H9 (cell line): ENCODE measurements around the gene TGFBR1. TPM values are rescaled to one million over a fixed set of nuclear protein-coding genes. Genes with fewer than 3 reads are reported as not detected.

Source experiments
- DNase-seq: peaks from one replicate; pipeline ENCODE4 v3.0.0-alpha.2; 2017
- H2AFZ ChIP-seq: one replicate; pipeline ENCODE4 v1.6.1; 2013; ENCODE audit warnings: mild to moderate bottlenecking, low read length, control low read depth, moderate library complexity
- H2AK5ac ChIP-seq: 2 replicates; pipeline ENCODE4 v1.6.1; 2013; ENCODE audit warnings: low read length, control low read depth, mixed read lengths; ENCODE audit not compliant: insufficient read length
- H2BK120ac ChIP-seq: one replicate; pipeline ENCODE4 v1.6.1; 2013; ENCODE audit warnings: low read depth, mild to moderate bottlenecking, low read length, control low read depth, inconsistent platforms; ENCODE audit not compliant: poor library complexity, severe bottlenecking
- H2BK12ac ChIP-seq: 2 replicates; pipeline ENCODE4 v1.6.1; 2013; ENCODE audit warnings: low read length, control low read depth, mixed read lengths, low read depth; ENCODE audit not compliant: insufficient read length
- H2BK15ac ChIP-seq: 2 replicates; pipeline ENCODE4 v1.6.1; 2013; ENCODE audit warnings: low read depth, low read length, control low read depth
- H2BK20ac ChIP-seq: one replicate; pipeline ENCODE4 v1.6.1; 2013; ENCODE audit warnings: low read depth, mild to moderate bottlenecking, low read length, control low read depth, inconsistent platforms; ENCODE audit not compliant: poor library complexity, severe bottlenecking
- H2BK5ac ChIP-seq: 2 replicates; pipeline ENCODE4 v1.6.1; 2013; ENCODE audit warnings: low read length, control low read depth, mixed read lengths; ENCODE audit not compliant: insufficient read length
- H3K14ac ChIP-seq: 2 replicates; pipeline ENCODE4 v1.6.1; 2013; ENCODE audit warnings: low read length, control low read depth; ENCODE audit not compliant: insufficient read depth
- H3K18ac ChIP-seq: 2 replicates; pipeline ENCODE4 v1.6.1; 2013; ENCODE audit warnings: low read depth, mild to moderate bottlenecking, mixed read lengths, low read length, control low read depth; ENCODE audit not compliant: insufficient read length
- H3K23ac ChIP-seq: 2 replicates; pipeline ENCODE4 v1.6.1; 2013; ENCODE audit warnings: low read length, control low read depth, mixed read lengths, low read depth; ENCODE audit not compliant: insufficient read length
- H3K23me2 ChIP-seq: 2 replicates; pipeline ENCODE4 v1.6.1; 2013; ENCODE audit warnings: low read depth, mild to moderate bottlenecking, mixed read lengths, low read length, control low read depth; ENCODE audit not compliant: insufficient read length, poor library complexity, severe bottlenecking
- H3K27ac ChIP-seq: 2 replicates; pipeline ENCODE4 v1.5.1; 2013; ENCODE audit warnings: low read length, control low read depth, mixed read lengths, low read depth; ENCODE audit not compliant: insufficient read length
- H3K27me3 ChIP-seq: 2 replicates; pipeline ENCODE4 v1.6.1; 2013; ENCODE audit warnings: low read length, control low read depth, inconsistent platforms; ENCODE audit not compliant: insufficient read depth
- H3K4ac ChIP-seq: 2 replicates; pipeline ENCODE4 v1.6.1; 2013; ENCODE audit warnings: low read depth, mild to moderate bottlenecking, control low read depth, inconsistent platforms, low read length, moderate library complexity
- H3K4me1 ChIP-seq: 2 replicates; pipeline ENCODE4 v1.6.1; 2013; ENCODE audit warnings: low read length, control low read depth, inconsistent platforms; ENCODE audit not compliant: insufficient read depth
- H3K4me2 ChIP-seq: 2 replicates; pipeline ENCODE4 v1.6.1; 2013; ENCODE audit warnings: low read length, control low read depth, mixed read lengths; ENCODE audit not compliant: insufficient read length, insufficient read depth
- H3K56ac ChIP-seq: 2 replicates; pipeline ENCODE4 v1.6.1; 2013; ENCODE audit warnings: low read depth, mild to moderate bottlenecking, mixed read lengths, low read length, control low read depth; ENCODE audit not compliant: insufficient read length
- H3K79me1 ChIP-seq: 2 replicates; pipeline ENCODE4 v1.6.1; 2013; ENCODE audit warnings: low read depth, mild to moderate bottlenecking, moderate library complexity, low read length, control low read depth, inconsistent platforms; ENCODE audit not compliant: insufficient read depth, poor library complexity, severe bottlenecking
- H3K79me2 ChIP-seq: 2 replicates; pipeline ENCODE4 v1.6.1; 2013; ENCODE audit warnings: low read length, control low read depth, inconsistent platforms; ENCODE audit not compliant: insufficient read depth
- H3K9ac ChIP-seq: 2 replicates; pipeline ENCODE4 v1.6.1; 2013; ENCODE audit warnings: low read length, control low read depth, mixed read lengths; ENCODE audit not compliant: insufficient read length; ENCODE audit errors: extremely low read depth
- H3K9me3 ChIP-seq: one replicate; pipeline ENCODE4 v1.6.1; 2013; ENCODE audit warnings: low read depth, low read length, inconsistent platforms; ENCODE audit not compliant: control insufficient read depth
- H3T11ph ChIP-seq: one replicate; pipeline ENCODE4 v1.6.1; 2013; ENCODE audit warnings: mild to moderate bottlenecking, low read length, control low read depth, inconsistent platforms
- H4K20me1 ChIP-seq: one replicate; pipeline ENCODE4 v1.6.1; 2013; ENCODE audit not compliant: control insufficient read depth, insufficient read length, insufficient read depth
- H4K5ac ChIP-seq: 2 replicates; pipeline ENCODE4 v1.6.1; 2013; ENCODE audit warnings: low read depth, mild to moderate bottlenecking, mixed read lengths, low read length, control low read depth; ENCODE audit not compliant: insufficient read length
- H4K8ac ChIP-seq: replicated peaks from 2 replicates; pipeline ENCODE4 v1.6.1; 2013; ENCODE audit warnings: low read length, control low read depth, mixed read lengths, low read depth; ENCODE audit not compliant: insufficient read length
- H4K91ac ChIP-seq: 2 replicates; pipeline ENCODE4 v1.6.1; 2013; ENCODE audit warnings: low read depth, mild to moderate bottlenecking, moderate library complexity, mixed read lengths, low read length, control low read depth; ENCODE audit not compliant: insufficient read length
- H3K27ac Mint-ChIP-seq, 3 experiments: 2 replicates in 2 of 3; 3 replicates in 1 of 3; pipeline ENCODE4 v1.8.0; 2020 to 2021; ENCODE audit warnings: mixed read lengths in 3 of 3, mild to moderate bottlenecking in 1 of 3, moderate library complexity in 1 of 3
- H3K27me3 Mint-ChIP-seq: 2 replicates; pipeline ENCODE4 v1.8.0; 2021; ENCODE audit warnings: low read depth, mild to moderate bottlenecking, moderate library complexity, mixed read lengths
- H3K36me3 Mint-ChIP-seq, 3 experiments: 2 replicates in 2 of 3; 3 replicates in 1 of 3; pipeline ENCODE4 v1.8.0; 2020 to 2021; ENCODE audit warnings: low read depth in 3 of 3, mixed read lengths in 3 of 3; ENCODE audit not compliant: insufficient read depth in 1 of 3
- H3K4me1 Mint-ChIP-seq, 2 experiments: 2 replicates each; pipeline ENCODE4 v1.8.0; 2020; ENCODE audit warnings: mixed read lengths in 2 of 2
- H3K4me3 Mint-ChIP-seq, 2 experiments: 2 replicates in 1 of 2; 3 replicates in 1 of 2; pipeline ENCODE4 v1.8.0; 2020 to 2021; ENCODE audit warnings: mild to moderate bottlenecking in 2 of 2, mixed read lengths in 2 of 2, moderate library complexity in 1 of 2
- H3K9me3 Mint-ChIP-seq, 2 experiments: 2 replicates in 1 of 2; 3 replicates in 1 of 2; pipeline ENCODE4 v1.8.0; 2020; ENCODE audit warnings: mild to moderate bottlenecking in 2 of 2, mixed read lengths in 2 of 2, moderate library complexity in 1 of 2
- CTCF ChIP-seq: fragments of 200-600 bp; sonication (generic); conservative IDR thresholded peaks from 3 replicates; pipeline ENCODE4 v1.8.0; 2021; ENCODE audit warnings: antibody characterized with exemption, mild to moderate bottlenecking
- WGBS: extraction: QIAGEN DNeasy Blood & Tissue Kit; methylation state at CpG from one replicate; pipeline ENCODE4 v1.1.7; 2013; ENCODE audit warnings: missing lambda C conversion rate, low lambda C conversion rate, mixed read lengths; ENCODE audit not compliant: insufficient read length; ENCODE audit errors: extremely low coverage; 5-methylcytosine and 5-hydroxymethylcytosine counted together
- total RNA-seq: library from RNA; stranded (reverse); gene quantifications from 2 replicates; pipeline ENCODE4 v1.2.1, GENCODE V29; 2021

The TGFBR1 gene
- total RNA-seq, 1 experiment from 2014 or later: 59.3 TPM

- Histone ChIP-seq H3K23ac (no peak overlapping the region), H3K9ac (no peak overlapping the region), H3K4me2 (no peak overlapping the region)
These were observed 9.3 kb upstream of the TGFBR1 start for GRCh38 chr9:99095565-99095964.

More at GRCh38 chr9:99095565-99095964, 9.3 kb upstream of the TGFBR1 start:
- no peak overlapping the region for H3K27ac ChIP-seq
- Mint-ChIP-seq H3K4me3 (no peak overlapping the region), H3K27me3 (peaks cover 5% of the 10 kb centered on the region), H3K4me1 (peaks cover 13 to 17% of the 10 kb centered on the region in 2 experiments), H3K36me3 (peaks cover 0 to 1% (median 0%) of the 10 kb centered on the region in 3 experiments; a peak in 1 of 7 replicates), H3K27ac (no peak overlapping the region), H3K9me3 (peaks cover 2 to 10% of the 10 kb centered on the region in 2 experiments; a peak in 3 of 5 replicates)
- no peaks in the 10 kb centered on the region for H3K79me1 ChIP-seq
- no peak overlapping the region for H2AFZ ChIP-seq
- H4K8ac ChIP-seq: no peak overlapping the region
- H2BK15ac ChIP-seq: no peak overlapping the region
- no peak overlapping the region for H3K4ac ChIP-seq
- no peak overlapping the region for H4K91ac ChIP-seq
- no peaks in the 10 kb centered on the region for H3K23me2 ChIP-seq
- no peak overlapping the region for H2BK12ac ChIP-seq
- H3K56ac ChIP-seq: no peak overlapping the region
- no peaks in the 10 kb centered on the region for H3K27me3 ChIP-seq
- DNase-seq: no peak
- no CpG with 5 or more reads among the region's 3 CpGs for WGBS
- H2BK5ac ChIP-seq: no peak overlapping the region
- no peak overlapping the region for H3T11ph ChIP-seq
- H3K79me2 ChIP-seq: no peaks in the 10 kb centered on the region
- no peak overlapping the region for H3K14ac ChIP-seq
- H2AK5ac ChIP-seq: no peak overlapping the region
- TF ChIP-seq CTCF: no peak
- H3K4me1 ChIP-seq: peaks cover 2% of the 10 kb centered on the region; the same call in 1 of the 2 replicates
- H4K20me1 ChIP-seq: no peaks in the 10 kb centered on the region
- H3K9me3 ChIP-seq: no peaks in the 10 kb centered on the region
- no peak overlapping the region for H3K18ac ChIP-seq
- no peak overlapping the region for H2BK20ac ChIP-seq
- no peak overlapping the region for H4K5ac ChIP-seq
- H2BK120ac ChIP-seq: no peak overlapping the region
